22Rv1 (cell line): ENCODE data around the gene CCDC116.

Source experiments
- H3K27ac ChIP-seq: fragments of 450-650 bp; 2 replicates; pipeline ENCODE4 v1.5.1; 2017
- ZFX ChIP-seq: fragments of 450-650 bp; IDR thresholded peaks from 2 replicates; pipeline ENCODE4 v1.6.1; 2017; ENCODE audit warnings: antibody characterized with exemption, borderline replicate concordance
- TF ChIP-seq, protein P1 (sequence below): fragments of 450-650 bp; IDR thresholded peaks from 2 replicates; pipeline ENCODE4 v1.5.1; 2017; ENCODE audit warnings: mild to moderate bottlenecking

CCDC116 gene, protein sequence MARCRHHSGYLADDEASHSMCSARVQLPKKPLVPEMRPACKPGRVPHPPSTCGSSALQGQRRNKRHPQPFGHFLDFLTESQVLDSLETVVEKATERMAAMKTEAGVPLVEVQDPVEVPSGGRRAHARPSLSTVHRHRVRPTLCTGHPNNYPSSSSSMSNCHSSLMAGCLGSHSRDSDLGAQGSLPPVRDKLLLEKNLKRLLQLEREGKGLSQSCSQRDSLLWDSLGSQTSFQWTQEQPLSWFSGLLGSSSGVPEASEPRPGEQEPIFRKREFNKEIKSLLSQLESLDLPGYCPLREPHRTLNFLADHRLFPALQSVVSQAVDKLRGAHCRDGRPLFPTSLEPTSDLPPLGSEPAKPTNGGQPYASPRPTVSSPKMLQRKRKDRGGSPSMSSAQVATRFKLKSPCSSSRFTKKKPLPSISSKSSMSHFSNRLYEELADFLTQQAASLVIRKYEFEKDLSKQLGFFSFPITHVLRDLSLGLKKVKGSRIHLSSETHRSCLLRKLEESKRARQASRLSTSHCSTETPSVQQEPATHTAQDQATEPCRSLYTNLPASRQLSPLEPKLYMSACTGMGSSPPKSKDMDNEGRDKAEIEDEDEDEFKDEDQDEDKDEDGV

DNA sequence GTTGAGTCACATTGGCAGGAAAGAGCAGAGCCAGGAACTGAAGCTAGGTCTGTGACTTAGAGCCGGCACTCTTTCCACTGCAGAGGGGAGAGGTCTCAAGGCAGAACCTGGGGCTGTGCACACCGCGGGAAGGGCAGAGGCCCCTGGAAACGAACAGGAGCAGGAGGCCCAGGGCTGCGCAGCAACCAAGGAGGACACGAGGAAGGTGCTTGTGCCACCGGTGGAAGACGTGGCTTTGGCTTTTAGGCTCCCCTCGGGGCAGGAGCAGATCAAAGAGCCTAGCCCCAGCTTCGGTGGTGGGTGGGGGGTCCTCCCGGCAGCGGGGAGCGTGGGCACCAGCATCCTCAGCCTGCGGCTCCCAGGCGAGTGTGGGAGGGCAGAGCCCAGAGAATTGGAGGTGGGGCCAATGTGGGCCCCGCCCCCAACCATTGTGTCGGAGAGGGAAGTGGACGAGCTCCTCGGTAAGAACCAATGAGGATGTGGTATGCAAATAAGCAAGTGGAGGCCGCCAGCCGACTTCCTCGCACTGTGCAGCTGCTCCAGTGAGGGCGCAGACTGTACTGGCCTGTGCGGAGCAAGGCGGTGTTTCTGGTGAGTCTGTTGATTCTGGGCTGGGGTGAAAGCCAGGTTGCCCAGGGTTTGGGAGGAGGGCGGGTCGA is at the start of gene CCDC116:
TSS of gene CCDC116 (plus strand) at position 524 of the 659 bp plus-strand sequence. CDS start 422 bp downstream, outside the sequence.
- no peak within 1 kb of the TSS for H3K27ac ChIP-seq
- TF ChIP-seq, protein P1, sequence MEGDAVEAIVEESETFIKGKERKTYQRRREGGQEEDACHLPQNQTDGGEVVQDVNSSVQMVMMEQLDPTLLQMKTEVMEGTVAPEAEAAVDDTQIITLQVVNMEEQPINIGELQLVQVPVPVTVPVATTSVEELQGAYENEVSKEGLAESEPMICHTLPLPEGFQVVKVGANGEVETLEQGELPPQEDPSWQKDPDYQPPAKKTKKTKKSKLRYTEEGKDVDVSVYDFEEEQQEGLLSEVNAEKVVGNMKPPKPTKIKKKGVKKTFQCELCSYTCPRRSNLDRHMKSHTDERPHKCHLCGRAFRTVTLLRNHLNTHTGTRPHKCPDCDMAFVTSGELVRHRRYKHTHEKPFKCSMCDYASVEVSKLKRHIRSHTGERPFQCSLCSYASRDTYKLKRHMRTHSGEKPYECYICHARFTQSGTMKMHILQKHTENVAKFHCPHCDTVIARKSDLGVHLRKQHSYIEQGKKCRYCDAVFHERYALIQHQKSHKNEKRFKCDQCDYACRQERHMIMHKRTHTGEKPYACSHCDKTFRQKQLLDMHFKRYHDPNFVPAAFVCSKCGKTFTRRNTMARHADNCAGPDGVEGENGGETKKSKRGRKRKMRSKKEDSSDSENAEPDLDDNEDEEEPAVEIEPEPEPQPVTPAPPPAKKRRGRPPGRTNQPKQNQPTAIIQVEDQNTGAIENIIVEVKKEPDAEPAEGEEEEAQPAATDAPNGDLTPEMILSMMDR: 0 out of 2 replicates have a peak, but pooled peaks have one; percentile 7
- TF ChIP-seq ZFX: no peak

DNA sequence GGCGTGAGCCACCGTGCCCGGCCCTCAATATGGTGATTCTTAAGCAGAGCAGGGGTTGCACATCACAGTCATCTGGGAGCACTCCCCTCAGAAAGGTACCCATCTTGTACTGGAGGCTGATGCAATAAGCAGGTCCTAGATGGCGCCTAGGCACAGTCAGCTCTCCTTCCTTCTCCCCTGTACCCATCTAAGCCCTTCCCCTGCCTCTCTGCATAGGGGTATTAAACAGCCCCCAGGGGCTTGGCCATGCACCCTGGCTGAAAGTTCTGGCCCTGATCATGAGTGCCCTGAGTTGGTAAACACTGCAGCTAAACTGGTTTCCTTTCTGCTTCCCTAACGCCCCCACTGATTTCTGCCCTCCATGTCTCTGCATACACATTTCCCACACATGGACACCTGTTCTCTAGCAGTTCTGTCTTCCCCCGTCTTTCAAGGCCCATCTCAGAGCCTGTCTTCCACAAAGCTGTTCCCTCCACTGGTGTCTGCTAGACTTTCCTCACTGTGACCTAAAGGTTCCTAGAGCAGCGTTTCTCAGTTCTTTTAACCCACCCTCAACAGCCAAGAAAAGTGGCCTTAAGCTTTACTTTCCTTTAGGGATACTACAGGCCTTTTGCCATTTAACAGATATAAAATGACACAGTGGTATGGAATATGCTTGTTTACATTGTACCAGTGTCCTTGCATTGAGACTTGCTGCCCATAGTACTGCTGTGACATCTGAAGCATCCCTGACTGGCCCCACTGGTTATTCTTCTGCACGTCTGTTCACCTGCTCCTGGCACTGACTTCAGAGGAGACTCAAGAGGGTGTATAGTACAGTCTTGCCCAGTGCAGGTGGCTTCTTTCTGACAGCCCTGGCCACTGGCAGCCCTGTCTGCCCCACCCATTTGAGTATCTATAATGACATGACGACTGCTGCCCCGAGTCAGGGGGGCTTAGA is 49.5 kb upstream of the CCDC116 start:
- H3K27ac ChIP-seq: 0 out of 2 replicates have a peak overlapping the region, but pooled peaks have one; percentile 4
- TF ChIP-seq ZFX: no peak
- TF ChIP-seq, protein P1: no peak

DNA sequence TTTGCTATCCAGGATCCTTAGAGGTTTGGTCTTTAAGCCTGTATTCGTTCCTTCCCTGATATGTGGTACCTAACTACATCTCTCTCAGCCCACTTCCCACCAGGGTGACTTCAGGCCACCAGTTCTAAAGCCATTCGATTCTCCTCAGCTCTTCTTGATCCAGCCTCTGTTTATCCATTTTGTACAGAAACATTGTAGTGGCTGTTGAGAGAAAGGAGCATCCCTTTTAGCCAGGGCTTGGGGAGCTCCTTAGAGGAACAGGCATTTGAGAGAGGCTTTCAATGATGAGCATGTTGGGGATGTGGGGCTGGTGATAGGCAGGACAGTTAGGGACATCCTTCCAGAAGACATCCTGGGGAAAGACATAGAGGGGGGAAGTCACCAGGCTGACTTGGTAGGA is 47.2 kb upstream of the CCDC116 start:
- H3K27ac ChIP-seq: no peak overlapping the region
- no peak for TF ChIP-seq ZFX
- TF ChIP-seq, protein P1: no peak

DNA sequence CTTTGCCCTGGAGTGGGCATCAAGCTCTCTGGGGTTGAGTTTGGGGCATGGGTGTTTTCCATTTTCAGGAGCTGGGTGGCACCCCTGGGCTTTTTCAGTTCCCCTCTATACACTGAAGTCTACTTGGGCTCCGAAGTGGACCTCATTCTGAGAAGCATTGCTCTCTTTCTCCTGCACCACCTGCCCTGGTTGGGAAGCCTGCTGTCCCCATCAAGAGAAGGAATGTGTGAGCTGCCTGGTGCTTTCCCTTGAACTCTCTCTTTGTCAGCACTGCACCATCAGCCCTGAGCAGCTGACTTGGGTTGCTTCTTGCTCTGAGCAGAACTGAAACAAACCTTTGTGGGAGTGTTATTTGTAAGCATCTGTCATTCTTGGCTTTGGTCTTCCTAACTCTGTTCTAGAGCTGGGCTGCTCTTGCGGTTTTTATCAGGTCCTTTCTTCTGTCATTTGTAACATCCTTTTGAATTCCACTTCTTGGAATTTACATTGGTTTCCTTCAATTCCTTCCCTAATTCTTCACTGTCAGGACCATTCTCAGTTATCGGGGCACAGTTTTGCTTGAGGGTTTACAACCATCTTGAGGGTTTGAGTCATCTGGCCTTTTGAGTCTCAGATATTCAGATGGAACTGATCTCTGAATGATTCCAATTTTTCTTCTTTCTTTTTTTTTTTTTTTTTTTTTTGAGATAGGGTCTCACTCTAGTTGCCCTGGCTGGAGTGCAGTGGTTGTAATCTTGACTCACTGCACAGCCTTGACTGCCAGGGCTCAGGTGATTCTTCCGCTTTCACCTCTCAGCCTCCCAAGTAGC is 44.6 kb upstream of the CCDC116 start:
- H3K27ac ChIP-seq: no peak overlapping the region
- TF ChIP-seq, protein P1: no peak
- no peak for TF ChIP-seq ZFX

DNA sequence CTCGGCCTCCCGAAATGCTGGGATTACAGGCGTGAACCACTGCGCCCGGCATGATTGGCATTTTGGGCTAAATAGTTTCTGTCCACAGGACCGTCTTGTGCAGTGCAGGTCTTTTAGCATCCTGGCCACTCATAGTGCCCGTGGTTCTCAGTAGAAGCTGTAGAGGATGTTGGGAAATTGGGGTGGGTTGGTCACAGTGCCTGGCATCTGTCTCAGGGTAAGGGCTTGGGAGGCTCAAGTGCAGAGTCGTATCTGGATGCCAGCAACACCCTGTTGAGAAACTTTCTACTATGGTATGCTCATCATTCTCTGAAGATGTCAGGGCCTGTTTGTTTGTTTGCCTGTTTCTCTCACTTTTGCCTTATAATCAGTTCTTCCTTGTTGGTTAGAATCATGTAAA is 43.2 kb upstream of the CCDC116 start:
- TF ChIP-seq, protein P1: no peak
- TF ChIP-seq ZFX: no peak
- no peak overlapping the region for H3K27ac ChIP-seq

DNA sequence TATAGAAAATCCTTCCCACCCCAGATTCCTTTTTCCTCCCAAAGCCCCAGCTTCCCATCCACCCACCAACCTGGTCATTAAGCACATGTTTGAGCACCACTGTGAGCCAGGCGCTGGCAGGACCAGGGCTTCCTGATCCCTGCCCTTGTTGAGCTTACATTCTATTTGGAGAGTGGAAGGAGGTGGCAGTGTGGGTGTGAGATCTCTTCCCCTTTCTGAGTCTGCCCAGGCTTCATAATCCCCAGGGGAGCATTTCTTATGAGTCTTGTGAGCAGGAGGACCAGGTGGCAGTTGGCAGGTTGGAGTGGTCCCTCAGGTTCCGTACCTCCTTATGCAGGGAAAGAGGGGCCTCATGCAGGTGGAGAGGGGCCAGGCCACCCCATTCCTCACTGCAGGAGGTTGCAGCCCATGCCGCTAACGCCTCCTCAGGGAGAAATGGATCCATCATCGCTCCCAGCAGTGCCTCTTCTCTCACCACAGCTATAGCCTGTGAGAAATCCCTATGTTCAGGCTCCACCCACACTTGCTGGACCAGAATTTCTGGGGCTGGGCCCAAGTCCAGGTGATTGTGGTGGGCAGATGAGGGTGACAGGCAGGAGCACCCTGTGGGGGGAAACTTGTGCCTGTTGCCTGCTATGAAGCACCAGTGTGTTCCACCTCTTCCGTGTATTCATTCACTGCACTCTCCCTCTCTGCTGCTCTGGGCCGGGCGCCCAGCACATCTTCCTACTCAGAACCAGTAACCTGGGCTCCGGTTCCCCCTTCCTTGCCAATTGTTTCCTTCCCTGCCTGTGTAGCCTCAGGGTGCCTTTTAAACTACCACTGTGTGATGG is 41.5 kb upstream of the CCDC116 start:
- H3K27ac ChIP-seq: no peak overlapping the region

More for the DNA sequence above, 41.5 kb upstream of the CCDC116 start:
- TF ChIP-seq, protein P1: no peak
- TF ChIP-seq ZFX: no peak
